ENCODE results near the gene SPOP.
"Not testable (repeated sequence)": the region's sequence is repeated elsewhere in the genome, so short reads cannot be mapped to it uniquely, and the experiment has no call there.

Gene SPOP

DNA sequence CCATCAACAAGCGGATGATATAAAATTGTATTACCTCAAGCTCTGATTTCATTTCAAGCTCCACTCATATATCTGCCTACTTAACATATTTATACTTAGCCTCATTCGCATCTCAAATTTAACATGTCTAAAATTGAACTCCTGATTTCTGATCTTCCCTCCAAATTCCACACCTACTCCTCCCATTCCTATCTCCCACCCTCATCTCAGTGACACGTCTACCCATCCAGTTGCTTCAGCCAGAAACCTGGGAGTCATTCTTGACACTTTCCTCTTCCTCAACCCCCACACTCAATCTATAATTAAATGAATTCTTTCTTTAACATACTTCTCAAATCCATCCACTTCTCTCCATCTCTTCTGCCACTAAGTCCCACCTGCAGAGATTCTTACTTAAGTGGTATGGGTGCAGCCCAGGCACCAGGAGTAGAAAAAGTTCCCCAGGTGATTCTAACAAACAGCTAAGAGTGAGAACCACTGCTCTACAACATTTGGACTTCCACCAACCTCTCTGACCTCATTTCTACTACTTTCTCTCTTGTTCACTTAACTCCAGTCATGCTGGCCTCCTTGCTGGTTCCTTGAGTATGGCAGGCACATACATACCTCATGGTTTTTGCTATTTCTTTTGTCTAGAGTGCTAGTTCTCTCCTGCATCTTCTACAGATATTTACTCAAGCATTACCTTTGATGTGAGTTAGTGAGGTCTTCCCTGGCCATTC is 18.1 kb downstream of the SPOP start:
- DNase-seq (ENCODE audit: extremely low read depth in 1 of 2, low read depth in 1 of 2) = no peak

DNA sequence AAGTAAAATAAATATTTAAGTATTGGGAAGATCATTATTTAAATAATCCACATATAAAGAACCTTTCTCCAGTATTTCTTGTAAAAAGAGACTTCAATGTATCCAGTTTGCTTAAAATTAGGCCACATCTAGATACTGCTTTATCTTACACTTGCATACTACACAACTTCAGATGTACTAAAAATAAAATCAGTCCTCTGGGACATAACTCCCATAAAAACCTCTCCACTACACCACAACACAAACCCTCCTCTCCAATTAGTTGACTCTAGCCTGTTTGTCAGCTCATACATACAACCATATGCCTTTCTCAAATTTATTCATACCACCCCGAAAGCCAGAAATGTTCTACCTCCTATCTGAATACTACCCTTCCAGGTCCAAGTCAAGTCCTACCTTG is 21.6 kb downstream of the SPOP start:
- DNase-seq (ENCODE audit: extremely low read depth in 1 of 2, low read depth in 1 of 2) = no peak

DNA sequence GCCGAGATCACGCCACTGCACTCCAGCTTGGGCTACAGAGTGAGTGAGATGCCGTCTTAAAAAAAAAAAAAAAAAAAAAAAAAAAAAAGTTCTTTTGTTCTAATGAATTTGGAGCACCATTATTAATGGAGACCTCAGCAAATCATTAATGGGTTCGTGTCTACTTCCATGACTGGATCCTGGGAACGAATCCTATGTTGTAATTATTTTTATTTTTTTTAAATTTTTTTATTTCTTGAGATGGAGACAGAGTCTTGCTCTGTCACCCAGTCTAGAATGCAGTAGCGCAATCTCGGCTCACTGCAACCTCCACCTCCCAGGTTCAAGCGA is 30.7 kb downstream of the SPOP start:
- DNase-seq (ENCODE audit: extremely low read depth in 1 of 2, low read depth in 1 of 2) = no peak

DNA sequence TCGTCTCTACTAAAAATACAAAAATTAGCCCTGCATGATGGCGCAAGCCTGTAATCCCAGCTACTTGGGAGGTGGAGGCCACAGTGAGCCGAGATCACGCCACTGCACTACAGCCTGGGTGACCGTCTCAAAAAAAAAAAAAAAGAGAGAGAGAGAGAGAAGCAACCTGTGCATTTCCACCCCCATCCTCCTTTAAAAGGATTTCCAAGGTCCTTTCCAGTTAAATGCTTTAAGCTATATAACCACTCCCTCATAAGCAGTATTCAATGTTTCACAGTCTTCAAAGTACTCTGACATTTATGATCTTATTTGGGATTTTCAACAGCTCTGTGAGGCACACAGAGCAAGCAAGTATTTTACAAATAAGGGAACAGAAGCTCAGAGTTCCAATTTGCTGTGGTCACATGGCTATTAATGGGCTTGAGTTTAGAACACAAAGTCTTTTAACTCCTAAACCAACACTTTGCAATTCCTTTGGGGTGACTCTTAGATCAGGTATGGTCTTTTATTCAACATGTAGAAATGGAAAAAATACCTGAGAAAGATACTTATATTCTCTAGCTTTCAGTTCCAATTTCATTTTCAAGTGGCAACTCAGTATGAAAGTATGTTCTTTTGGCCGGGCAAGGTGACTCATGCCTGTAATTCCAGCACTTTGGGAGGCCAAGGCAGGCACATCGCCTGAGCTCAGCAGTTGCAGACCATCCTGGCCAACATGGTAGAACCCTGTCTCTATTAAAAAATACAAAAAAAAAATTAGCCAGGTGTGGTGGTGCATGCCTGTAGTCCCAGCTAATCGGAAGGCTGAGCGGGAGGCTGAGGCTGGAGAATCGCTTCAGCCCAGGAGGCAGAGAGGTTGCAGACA is 31.3 kb downstream of the SPOP start:
- no peak for DNase-seq (ENCODE audit: extremely low read depth in 1 of 2, low read depth in 1 of 2)

DNA sequence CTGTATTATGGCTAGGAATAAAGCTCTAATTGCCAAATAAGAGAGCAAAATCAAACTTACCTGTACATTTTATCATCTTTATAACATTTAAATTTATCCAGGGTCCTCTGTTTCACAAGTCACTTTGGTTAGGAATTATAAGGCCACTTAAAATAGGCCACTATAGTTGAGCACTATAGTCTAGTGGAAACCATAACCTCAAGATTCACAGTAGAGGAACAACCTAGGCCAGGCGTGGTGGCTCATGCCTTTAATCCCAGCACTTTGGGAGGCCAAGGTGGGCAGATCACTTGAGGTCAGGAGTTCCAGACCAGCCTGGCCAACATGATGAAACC is 31.9 kb downstream of the SPOP start:
- DNase-seq (ENCODE audit: extremely low read depth in 1 of 2, low read depth in 1 of 2) = not testable (repeated sequence)

DNA sequence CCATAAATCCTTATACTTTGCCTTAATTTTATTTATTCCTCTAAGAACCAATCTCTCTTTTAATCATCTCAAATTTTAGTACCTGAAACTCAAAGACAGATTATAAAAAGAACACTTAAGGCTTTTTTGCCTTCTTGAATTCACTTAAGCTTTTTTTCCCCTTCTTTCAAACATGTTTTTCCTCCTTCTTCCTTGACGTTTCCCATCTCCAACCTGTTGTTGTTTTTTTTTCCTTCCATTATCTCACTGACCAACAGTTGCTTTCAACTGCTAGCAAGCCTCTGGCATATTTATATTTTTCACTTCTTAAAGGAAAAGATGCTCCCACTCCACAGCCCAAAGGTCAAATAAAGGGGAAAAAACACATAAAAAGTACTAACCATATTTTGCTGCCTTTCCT is 32.2 kb downstream of the SPOP start:
- DNase-seq (ENCODE audit: extremely low read depth in 1 of 2, low read depth in 1 of 2) = no peak

DNA sequence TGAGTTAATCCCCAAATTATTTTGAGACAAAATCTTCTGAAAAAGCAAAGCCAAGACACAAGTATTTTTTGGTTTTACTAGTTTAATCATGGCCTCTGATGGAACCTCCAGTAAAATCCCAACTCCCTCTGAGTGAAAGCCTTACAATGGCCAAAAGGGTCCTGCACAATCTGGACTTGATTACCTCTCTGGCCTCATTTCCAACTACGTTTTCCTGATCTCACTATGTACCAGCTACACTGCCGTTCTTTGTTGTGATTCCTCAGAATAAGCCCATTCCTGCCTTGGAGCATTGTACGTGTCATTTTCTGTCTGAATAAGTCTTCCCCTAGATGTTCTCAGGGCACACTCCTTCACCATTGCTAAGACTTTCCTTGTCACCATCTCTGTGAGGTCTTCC is 37.3 kb downstream of the SPOP start:
- no peak for DNase-seq (ENCODE audit: extremely low read depth in 1 of 2, low read depth in 1 of 2)

DNA sequence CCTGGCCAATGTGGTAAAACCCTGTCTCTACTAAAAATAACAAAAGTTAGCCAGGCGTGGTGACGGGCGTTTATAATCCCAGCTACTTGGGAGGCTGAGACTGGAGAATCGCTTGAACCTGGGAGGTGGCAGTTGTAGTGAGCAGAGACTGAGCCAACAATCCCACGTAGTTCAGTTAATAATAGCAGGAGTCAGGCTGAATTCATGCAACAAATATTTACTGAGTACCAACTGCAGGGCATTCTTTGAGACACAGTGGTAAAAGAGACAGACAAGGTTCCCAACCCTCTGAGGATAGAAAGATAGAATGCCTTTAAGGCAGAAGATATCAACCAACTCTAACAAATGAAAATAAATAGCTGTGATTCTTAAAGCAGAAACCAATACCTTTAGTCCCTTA is 39.1 kb downstream of the SPOP start:
- DNase-seq (ENCODE audit: extremely low read depth in 1 of 2, low read depth in 1 of 2) = no peak

DNA sequence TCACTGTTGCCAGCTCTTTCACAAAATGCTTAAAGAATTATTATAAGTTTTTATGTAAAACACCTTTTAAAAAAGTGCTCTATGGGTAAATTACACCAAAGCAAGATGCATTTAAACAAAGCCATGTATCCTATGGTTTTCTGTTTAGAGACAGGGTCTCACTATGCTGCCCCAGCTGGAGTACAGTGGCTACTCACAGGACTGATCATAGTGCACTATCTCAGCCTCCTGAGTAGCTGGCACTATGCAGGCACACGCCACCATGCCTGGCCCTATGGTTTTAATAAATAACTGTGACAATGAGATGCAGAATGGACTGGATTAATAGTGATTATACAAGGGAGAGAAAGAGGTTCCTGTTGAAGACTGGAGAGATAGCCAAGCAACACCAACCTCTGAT is 40.2 kb downstream of the SPOP start:
- no peak for DNase-seq (ENCODE audit: extremely low read depth in 1 of 2, low read depth in 1 of 2)

DNA sequence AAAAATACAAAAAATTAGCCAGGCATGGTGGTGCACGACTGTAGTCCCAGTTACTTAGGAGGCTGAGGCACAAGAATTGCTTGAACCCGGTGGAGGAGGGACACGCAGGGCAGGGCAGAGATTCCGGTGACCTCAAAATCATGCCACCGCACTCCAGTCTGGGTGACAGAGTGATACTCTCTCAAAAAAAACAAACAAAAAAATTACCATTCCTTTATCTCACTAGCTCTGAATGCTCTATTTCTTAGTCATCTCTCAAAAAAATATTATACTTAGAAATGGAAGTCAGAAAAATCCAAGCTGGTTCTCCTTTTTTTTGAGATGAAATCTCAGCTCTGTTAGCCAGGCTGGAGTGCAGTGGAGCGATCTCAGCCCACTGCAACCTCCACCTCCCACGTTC is 40.8 kb downstream of the SPOP start:
- no peak for DNase-seq (ENCODE audit: extremely low read depth in 1 of 2, low read depth in 1 of 2)

DNA sequence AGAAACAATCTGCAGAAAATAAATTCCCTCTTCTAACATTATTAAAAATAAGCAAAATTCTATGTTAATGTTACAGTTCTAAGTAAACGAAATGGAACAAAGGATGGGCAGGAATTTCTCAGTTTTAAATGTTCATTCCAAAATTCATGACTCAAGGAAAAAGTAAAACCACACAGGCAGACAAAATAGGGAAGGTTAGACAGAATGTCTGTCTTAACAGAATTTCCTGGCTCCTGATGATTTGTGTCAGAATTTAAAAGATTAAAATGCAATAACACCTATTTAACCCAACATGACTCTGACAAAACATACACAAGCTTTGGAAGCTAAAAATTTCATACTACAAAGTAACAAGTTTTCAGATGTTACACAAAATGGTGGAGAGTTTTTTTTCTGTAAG is 42.8 kb downstream of the SPOP start:
- no peak for DNase-seq (ENCODE audit: extremely low read depth in 1 of 2, low read depth in 1 of 2)

DNA sequence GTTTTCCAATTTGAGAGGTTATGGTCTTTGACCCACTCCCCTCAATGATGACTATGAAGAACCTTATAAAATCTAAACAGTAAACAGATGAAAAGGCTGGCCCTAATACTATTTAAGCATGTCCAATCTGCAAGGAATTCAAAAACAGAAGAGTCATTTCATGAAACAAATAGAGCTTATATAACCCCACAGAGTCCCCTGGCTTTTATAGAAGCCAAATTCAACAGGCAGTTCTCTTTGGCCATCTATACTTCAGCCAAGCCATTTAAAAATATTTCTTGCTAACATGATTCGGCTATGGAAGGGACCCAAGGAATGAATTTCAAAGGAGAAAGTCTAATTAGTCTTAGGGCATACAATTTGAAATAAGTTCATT is 43.4 kb downstream of the SPOP start:
- no peak for DNase-seq (ENCODE audit: extremely low read depth in 1 of 2, low read depth in 1 of 2)

DNA sequence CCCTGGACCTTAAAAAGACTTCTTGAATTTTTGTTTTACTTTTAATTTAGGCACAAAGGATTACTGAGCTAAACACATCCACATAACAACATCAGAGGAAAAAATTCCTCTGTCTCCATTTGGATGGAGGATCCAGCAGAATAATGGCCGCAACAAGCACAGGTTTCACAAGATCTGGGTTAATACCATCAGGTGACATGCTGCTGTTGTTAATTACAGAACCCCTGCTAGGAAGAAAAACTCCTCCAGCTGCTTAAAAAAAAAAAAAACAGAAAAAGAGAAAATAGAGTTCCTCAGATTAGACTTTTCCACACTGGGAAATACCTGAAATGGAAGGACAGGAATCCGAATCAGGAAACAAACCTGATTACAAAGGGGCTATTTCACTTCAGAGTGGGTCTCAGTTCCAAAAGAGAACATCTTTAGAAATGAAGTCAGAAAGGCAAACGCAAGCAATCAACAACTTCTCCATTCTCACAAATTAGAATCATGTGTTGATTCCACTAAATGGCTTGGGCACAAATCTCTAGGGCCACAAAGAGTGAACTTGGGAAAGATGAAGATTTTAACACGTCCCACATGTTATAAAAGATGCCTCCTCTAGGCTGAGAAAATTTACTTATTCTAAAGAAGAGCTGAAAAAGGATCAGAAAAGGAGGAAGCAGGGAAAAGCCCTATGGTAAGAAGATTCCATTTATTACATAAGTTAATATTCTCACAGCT is 44.0 kb downstream of the SPOP start:
- no peak for DNase-seq (ENCODE audit: extremely low read depth in 1 of 2, low read depth in 1 of 2)

DNA sequence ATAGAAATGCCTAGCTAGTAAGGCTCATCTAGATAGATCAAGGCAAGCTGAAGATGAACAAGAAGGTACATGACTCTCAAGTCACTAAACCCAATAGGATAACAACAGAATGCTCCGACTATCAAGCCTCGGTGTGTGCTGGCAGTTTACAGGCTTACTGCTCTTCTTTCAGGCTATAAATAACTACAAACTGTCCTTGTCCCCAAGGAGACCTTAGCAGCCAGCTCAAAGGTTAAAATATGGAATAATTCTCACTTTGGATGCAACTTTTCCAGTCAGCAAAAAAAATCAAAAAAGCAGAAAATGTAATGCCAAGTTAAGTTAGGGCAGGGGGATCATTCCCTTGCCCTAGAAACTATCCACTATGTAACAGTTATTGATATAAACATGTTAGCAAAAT is 44.6 kb downstream of the SPOP start:
- DNase-seq (ENCODE audit: extremely low read depth in 1 of 2, low read depth in 1 of 2) = no peak

DNA sequence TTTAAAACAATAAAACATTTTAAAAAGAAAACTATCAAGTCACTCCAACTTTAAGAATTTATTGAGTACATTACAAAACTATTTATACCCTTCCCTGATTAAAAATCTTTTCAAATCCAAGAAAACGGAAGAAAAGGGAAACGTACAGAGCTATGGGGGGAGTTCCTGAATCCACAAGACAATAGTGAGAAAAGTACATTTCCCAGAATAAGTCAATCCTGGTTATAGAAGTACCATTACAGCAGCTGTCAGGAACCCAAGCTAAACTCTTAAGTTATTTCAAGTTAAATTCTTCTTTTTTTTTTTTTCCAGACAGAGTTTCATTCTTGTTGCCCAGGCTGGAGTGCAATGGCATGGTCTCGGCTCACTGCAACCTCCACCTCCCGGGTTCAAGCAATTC is 45.7 kb downstream of the SPOP start:
- no peak for DNase-seq (ENCODE audit: extremely low read depth in 1 of 2, low read depth in 1 of 2)

DNA sequence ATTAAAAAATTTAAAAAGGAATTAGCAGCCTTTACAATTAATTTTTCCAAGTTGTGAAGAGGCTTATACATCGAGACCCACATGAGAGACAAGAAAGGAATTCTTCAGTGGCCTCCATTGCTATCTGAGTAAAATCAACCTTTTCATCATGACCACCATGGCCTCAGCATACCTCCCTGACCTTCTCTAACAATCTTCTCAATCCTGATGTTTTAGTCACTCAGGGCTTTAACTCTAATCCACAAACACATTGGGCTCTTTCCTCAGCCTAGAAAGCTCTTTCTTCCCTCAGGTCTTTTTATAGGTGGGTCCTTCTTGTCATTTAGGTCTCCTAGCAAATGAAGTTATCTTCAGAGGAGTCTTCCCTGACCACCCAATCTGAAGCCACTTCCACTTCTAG is 46.4 kb downstream of the SPOP start:
- DNase-seq (ENCODE audit: extremely low read depth in 1 of 2, low read depth in 1 of 2) = no peak

DNA sequence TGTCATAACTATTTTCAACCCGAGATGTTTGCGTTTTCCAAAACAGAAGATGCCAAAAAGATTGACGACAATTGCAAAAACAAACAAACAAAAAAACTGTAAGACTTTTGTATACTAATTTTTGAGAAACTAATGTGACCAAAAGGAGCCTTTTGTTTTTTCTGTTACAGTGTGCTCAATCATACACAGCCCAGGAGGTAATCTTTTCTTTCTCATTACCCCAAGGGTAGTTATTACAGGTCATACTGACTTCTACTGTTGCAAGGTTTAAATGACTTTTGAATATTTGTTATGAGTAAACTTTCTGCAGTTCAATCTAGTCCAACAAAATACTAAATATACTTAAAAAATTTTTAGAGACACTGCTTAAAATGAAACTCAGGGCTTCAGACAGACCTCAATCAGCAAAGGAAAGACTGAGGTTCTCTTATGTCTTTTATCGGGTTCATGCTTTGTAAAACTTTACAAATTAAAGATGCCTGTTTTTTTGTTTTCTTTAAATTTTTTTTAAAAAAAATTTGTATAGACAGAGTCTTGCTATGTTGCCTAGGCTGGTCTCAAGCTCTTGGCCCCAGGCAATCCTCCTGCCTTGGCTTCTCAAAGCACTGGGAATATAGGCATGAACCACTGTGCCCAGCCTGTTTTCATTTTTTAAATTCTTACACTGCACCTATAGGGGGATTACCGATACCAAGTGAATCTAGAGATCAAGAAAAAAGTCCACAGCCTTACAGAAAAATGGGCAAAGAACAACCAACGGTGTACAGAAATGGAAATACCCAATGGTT is 47.6 kb downstream of the SPOP start:
- DNase-seq (ENCODE audit: extremely low read depth in 1 of 2, low read depth in 1 of 2) = no peak

DNA sequence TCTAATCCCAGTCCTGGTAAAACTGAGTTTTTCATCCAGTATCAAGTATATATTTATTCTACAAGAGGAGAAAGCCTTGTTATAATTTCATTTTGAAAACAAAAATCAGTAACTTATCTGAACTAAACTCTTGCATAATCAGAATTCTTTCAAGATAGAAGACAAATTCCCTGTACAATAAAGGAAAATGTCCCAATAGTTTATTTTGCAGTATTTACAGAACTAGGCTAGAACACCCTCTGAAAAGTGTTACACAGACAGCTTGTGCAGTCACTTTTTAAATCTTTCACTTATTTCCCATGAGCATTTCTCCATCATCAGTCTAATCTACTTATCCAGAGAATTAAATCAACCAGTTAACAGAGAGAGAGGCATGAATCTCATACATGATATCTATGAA is 48.5 kb downstream of the SPOP start:
- DNase-seq (ENCODE audit: extremely low read depth in 1 of 2, low read depth in 1 of 2) = no peak

DNA sequence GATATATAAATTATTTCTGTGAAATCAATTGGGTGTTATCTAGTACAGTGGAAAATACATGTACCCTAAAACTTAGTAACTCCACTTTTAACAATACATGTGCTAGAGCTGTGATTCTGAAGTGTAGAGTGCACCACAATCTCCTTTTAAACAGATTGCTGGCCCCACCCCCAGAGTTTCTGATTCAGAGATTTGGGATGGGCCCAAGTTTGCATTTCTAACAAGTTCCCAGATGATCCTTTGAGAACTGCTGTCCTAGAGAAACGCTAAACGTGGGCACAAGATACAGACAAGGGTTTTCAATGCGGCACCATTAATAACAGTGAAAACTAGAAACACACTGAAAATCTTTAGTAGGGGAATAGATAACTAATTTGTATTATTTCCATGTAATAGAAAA is 53.0 kb downstream of the SPOP start:
- no peak for DNase-seq (ENCODE audit: extremely low read depth in 1 of 2, low read depth in 1 of 2)

DNA sequence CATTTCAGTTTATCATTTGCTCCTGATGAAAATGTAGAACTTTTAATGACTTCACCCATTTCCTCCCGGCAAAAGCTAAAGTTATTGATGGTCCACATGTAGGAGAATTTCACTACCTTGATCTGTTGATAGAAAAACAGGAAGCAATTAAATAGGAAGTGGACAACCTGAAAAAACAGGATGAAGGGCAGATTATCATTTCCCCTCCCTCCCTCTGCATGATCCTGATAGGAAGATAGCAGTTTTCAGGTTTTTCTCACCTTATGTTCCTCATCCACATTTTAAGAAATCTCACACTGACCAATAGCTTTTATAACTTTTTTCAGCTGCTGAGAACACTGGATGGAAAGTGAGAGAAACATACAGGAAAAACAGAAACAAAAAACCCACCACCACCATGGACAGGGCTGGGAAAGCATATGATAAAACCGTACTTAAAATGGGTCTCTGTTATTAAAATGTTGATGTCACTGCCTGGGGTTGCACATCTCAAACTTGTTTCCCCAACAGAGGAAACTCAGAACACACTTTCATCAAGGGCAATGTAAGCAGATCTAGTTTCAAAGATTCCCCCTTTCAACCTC is 55.9 kb downstream of the SPOP start:
- DNase-seq (ENCODE audit: extremely low read depth in 1 of 2, low read depth in 1 of 2) = no peak

DNA sequence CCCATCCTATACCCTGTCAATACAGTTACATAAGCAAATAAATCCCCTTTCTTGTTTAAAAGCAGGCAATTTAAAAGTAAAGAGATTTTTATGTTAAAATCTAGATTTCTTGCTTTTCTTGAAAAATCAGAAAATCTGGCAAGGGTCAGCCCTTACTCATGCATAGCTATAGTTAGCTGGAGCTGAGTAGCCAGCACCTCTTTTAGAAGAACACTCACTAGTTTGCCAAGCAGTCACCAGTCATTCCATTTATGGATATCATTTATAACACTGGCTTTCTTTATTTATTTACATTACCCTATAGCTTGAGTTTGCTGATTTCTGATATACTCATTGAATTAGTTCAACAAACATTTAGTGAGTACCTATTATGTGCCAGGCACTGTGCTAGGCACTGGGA is 56.5 kb downstream of the SPOP start:
- DNase-seq (ENCODE audit: extremely low read depth in 1 of 2, low read depth in 1 of 2) = no peak

All from activated CD8-positive, alpha-beta memory T cell treated with anti-CD3 and anti-CD28 coated beads for 1 hour (primary cell).